Trophoblast cell (in vitro differentiated cells and primary cell): ENCODE measurements around the gene CABP4.

ENCODE experiments used
- DNase-seq, 2 donors: peaks; one replicate each; pipeline ENCODE4 v3.0.0-alpha.2; 2016
- H2AFZ ChIP-seq: 2 replicates; pipeline ENCODE4 v1.6.1; 2013; ENCODE audit warnings: low read length, moderate library complexity, mild to moderate bottlenecking; ENCODE audit not compliant: insufficient read depth, poor library complexity
- H2AK5ac ChIP-seq: 2 replicates; pipeline ENCODE4 v1.6.1; 2013; ENCODE audit warnings: mild to moderate bottlenecking, low read length
- H2BK120ac ChIP-seq: 2 replicates; pipeline ENCODE4 v1.6.1; 2013; ENCODE audit warnings: low read length, mild to moderate bottlenecking, moderate library complexity; ENCODE audit not compliant: insufficient read depth, poor library complexity
- H2BK12ac ChIP-seq: 2 replicates; pipeline ENCODE4 v1.6.1; 2013; ENCODE audit warnings: mild to moderate bottlenecking, low read length, moderate library complexity
- H2BK5ac ChIP-seq: 2 replicates; pipeline ENCODE4 v1.6.1; 2013; ENCODE audit warnings: low read length, low read depth, moderate library complexity, mild to moderate bottlenecking; ENCODE audit not compliant: poor library complexity
- H3K14ac ChIP-seq: 2 replicates; pipeline ENCODE4 v1.6.1; 2013; ENCODE audit warnings: mild to moderate bottlenecking, low read length
- H3K18ac ChIP-seq: 2 replicates; pipeline ENCODE4 v1.6.1; 2013; ENCODE audit warnings: mild to moderate bottlenecking, low read length
- H3K23ac ChIP-seq: 2 replicates; pipeline ENCODE4 v1.6.1; 2013; ENCODE audit warnings: low read length
- H3K27ac ChIP-seq: 2 replicates; pipeline ENCODE4 v1.5.1; 2013; ENCODE audit warnings: low read depth, mild to moderate bottlenecking, inconsistent platforms, low read length, moderate library complexity
- H3K27me3 ChIP-seq: 2 replicates; pipeline ENCODE4 v1.6.1; 2013; ENCODE audit warnings: inconsistent platforms, mild to moderate bottlenecking, low read length, moderate library complexity; ENCODE audit not compliant: insufficient read depth
- H3K36me3 ChIP-seq, 2 experiments: 1 replicate in 1 of 2; 2 replicates in 1 of 2; pipeline ENCODE4 v1.6.1; 2013; ENCODE audit warnings: low read length in 2 of 2, mild to moderate bottlenecking in 2 of 2, moderate library complexity in 1 of 2; ENCODE audit not compliant: insufficient read depth in 2 of 2, control insufficient read depth in 1 of 2
- H3K4ac ChIP-seq: 2 replicates; pipeline ENCODE4 v1.6.1; 2013; ENCODE audit warnings: low read depth, mild to moderate bottlenecking, low read length, moderate library complexity
- H3K4me1 ChIP-seq, 2 experiments: 1 replicate in 1 of 2; 2 replicates in 1 of 2; pipeline ENCODE4 v1.6.1; 2013; ENCODE audit warnings: low read length in 2 of 2, mild to moderate bottlenecking in 2 of 2, moderate library complexity in 1 of 2; ENCODE audit not compliant: insufficient read depth in 2 of 2, control insufficient read depth in 1 of 2
- H3K4me2 ChIP-seq: 2 replicates; pipeline ENCODE4 v1.6.1; 2013; ENCODE audit warnings: inconsistent platforms, mild to moderate bottlenecking, low read length, moderate library complexity
- H3K4me3 ChIP-seq: 2 replicates; pipeline ENCODE4 v1.5.1; 2013; ENCODE audit warnings: mild to moderate bottlenecking, low read depth, low read length, inconsistent platforms
- H3K79me1 ChIP-seq: one replicate; pipeline ENCODE4 v1.6.1; 2013; ENCODE audit warnings: low read length
- H3K79me2 ChIP-seq: 2 replicates; pipeline ENCODE4 v1.6.1; 2013; ENCODE audit warnings: low read length, mild to moderate bottlenecking; ENCODE audit not compliant: control insufficient read depth, insufficient read depth, poor library complexity
- H3K9ac ChIP-seq: 2 replicates; pipeline ENCODE4 v1.6.1; 2013; ENCODE audit warnings: mild to moderate bottlenecking, low read length
- H3K9me3 ChIP-seq: 2 replicates; pipeline ENCODE4 v1.6.1; 2013; ENCODE audit warnings: low read depth, mild to moderate bottlenecking, control low read depth, inconsistent platforms, low read length; ENCODE audit not compliant: insufficient read depth
- H4K12ac ChIP-seq: 2 replicates; pipeline ENCODE4 v1.6.1; 2013; ENCODE audit warnings: low read depth, mild to moderate bottlenecking, low read length, moderate library complexity
- H4K8ac ChIP-seq: 2 replicates; pipeline ENCODE4 v1.6.1; 2013; ENCODE audit warnings: low read depth, mild to moderate bottlenecking, low read length, moderate library complexity
- H4K91ac ChIP-seq: one replicate; pipeline ENCODE4 v1.6.1; 2013; ENCODE audit warnings: low read depth, mild to moderate bottlenecking, low read length, moderate library complexity
- WGBS: extraction: QIAGEN DNeasy Blood & Tissue Kit; methylation state at CpG from one replicate; pipeline ENCODE4 v1.1.7; 2013; ENCODE audit warnings: missing lambda C conversion rate; ENCODE audit not compliant: insufficient read length, insufficient coverage; ENCODE audit errors: extremely low coverage; 5-methylcytosine and 5-hydroxymethylcytosine counted together

Gene CABP4

DNA sequence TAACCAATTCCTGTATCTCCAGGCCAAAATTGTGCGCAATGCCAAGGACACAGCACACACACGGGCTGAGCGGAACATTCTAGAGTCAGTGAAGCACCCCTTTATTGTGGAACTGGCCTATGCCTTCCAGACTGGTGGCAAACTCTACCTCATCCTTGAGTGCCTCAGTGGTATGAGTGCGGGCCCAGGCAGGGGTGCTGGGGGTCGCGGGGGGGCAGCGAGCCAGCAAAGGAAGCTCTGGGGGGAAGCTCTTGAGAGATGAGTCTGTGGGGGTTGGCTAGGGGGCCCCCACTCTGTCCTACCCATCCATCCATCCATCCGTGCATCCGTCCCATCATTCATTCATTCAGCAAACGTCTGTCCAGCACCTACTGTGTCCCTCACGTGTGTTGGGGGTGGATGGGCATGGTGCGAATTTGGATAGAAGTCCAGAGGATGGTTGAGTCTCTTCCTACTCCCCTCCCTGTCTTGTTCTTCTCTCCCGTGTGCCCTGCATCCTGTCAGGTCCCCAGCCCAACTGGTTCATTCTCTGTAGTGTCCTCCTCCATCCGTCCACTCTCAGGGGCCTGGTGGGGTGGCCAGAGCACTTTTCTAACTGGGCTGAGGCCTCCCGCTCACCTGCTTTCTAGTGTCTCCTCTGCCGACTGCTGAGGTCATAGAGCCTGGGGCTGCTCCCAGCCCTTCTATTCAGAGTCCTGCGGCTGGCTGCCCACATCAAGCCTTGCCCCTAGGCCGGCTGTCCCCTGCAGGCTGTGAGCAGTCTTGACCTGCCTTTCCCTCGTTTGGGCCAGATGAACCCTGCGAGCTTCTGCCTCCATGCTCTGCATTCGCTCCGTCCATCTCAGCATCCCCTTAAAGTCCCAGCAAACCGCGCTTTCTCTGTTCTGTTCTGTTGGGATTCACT lies 23.6 kb upstream of the CABP4 start:
- no peak overlapping the region for H4K8ac ChIP-seq
- H3K4me2 ChIP-seq, result no peak overlapping the region
- no CpG with 5 or more reads among the region's 24 CpGs for WGBS
- no peak overlapping the region for H3K14ac ChIP-seq
- no peaks in the 10 kb centered on the region for H3K27me3 ChIP-seq
- H3K4me1 ChIP-seq, result peaks cover 6 to 22% of the 10 kb centered on the region in 2 experiments
- H2AFZ ChIP-seq, result no peak overlapping the region
- peaks cover 5% of the 10 kb centered on the region for H3K79me2 ChIP-seq
- H4K91ac ChIP-seq, result no peak overlapping the region
- peak; percentile 30 to 32 for DNase-seq
- H3K36me3 ChIP-seq, result peaks cover 60 to 62% of the 10 kb centered on the region in 2 experiments
- no peak overlapping the region for H2BK5ac ChIP-seq
- no peak overlapping the region for H3K4me3 ChIP-seq
- H3K27ac ChIP-seq, result no peak overlapping the region
- H2BK12ac ChIP-seq, result no peak overlapping the region
- no peak overlapping the region for H2AK5ac ChIP-seq
- no peak overlapping the region for H3K4ac ChIP-seq
- no peak overlapping the region for H3K18ac ChIP-seq
- no peaks in the 10 kb centered on the region for H3K9me3 ChIP-seq
- H2BK120ac ChIP-seq, result no peak overlapping the region
- no peak overlapping the region for H3K23ac ChIP-seq
- peaks cover 11% of the 10 kb centered on the region for H3K79me1 ChIP-seq
- no peak overlapping the region for H4K12ac ChIP-seq
- H3K9ac ChIP-seq, result no peak overlapping the region

DNA sequence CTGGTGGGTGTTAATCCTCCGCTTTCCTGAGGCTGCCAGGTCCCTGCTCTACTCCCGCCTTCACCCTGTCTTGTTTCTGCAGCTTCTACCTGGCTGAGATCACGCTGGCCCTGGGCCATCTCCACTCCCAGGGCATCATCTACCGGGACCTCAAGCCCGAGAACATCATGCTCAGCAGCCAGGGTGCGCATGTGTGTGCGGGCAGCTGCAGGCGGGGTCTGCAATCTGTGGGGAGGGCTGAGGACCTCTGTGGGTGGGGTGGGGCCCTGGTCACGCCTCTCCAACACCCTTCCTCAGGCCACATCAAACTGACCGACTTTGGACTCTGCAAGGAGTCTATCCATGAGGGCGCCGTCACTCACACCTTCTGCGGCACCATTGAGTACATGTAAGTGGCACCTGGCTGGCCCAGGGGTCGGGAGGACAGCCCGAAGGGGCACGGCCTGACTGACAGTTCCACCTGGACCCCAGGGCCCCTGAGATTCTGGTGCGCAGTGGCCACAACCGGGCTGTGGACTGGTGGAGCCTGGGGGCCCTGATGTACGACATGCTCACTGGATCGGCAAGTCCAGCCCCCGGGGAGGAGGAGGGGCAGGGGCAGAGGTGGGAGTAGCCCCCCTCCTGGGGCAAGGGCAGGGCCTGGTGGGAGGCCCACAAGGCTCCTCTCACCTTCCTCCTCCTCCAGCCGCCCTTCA lies 22.4 kb upstream of the CABP4 start:
- Histone ChIP-seq H3K27ac (no peak overlapping the region), H3K9ac (no peak overlapping the region), H2BK5ac (no peak overlapping the region), H4K12ac (no peak overlapping the region), H3K18ac (no peak overlapping the region), H3K4me2 (no peak overlapping the region), H3K79me2 (peaks cover 5% of the 10 kb centered on the region), H2AK5ac (no peak overlapping the region), H4K8ac (no peak overlapping the region), H3K9me3 (no peaks in the 10 kb centered on the region), H3K4me3 (no peak overlapping the region), H3K27me3 (no peaks in the 10 kb centered on the region), H3K4me1 (peaks cover 12 to 30% of the 10 kb centered on the region in 2 experiments), H4K91ac (no peak overlapping the region), H3K79me1 (peaks cover 17% of the 10 kb centered on the region), H3K14ac (no peak overlapping the region), H3K4ac (no peak overlapping the region), H2BK120ac (no peak overlapping the region), H3K36me3 (peaks cover 64 to 66% of the 10 kb centered on the region in 2 experiments), H2AFZ (no peak overlapping the region), H3K23ac (no peak overlapping the region), H2BK12ac (no peak overlapping the region)
- DNase-seq, result no peak
- WGBS, result no CpG with 5 or more reads among the region's 22 CpGs

DNA sequence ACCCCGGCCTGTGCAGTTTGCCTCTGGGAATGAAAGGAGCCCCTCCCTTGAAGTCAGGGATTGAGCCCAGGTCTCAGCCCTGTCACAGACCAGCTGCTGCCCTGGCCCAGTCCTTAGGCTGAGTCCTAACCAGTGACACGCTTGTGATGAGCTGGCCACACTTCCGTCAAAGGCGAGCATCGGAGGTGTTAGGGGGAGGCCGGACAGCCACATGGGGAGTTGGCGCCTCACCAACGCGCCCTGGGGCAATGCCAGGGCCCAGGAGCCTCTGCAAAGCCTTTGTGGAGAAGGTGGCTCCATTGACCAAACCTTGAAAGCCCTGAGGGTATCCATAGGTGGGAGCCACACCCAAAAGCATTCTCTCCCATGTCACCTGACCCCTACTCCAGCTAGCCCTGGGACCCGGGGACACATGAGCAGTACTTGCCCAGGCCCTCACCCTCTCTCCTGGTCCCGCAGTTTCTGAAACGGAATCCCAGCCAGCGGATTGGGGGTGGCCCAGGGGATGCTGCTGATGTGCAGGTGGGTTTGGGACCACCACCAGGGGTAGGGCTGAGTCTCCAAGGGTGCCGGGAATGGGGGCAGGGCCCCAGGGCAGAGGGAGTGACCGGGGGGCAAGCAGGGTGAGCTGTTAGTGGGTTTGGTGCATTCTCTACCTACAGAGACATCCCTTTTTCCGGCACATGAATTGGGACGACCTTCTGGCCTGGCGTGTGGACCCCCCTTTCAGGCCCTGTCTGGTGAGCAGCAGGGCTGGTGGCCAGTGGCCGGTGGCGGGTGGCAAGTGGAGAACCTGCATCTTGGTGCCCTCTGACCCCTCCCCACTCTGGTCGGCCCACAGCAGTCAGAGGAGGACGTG lies 21.4 kb upstream of the CABP4 start:
- Histone ChIP-seq H3K36me3 (peaks cover 71 to 74% of the 10 kb centered on the region in 2 experiments), H3K4me3 (no peak overlapping the region), H4K8ac (no peak overlapping the region), H2BK12ac (no peak overlapping the region), H3K27me3 (no peaks in the 10 kb centered on the region), H3K23ac (no peak overlapping the region), H3K27ac (no peak overlapping the region), H2AK5ac (no peak overlapping the region), H3K4me1 (peaks cover 12 to 29% of the 10 kb centered on the region in 2 experiments), H4K12ac (no peak overlapping the region), H3K18ac (no peak overlapping the region), H3K4ac (no peak overlapping the region), H3K9ac (no peak overlapping the region), H2BK120ac (no peak overlapping the region), H2BK5ac (no peak overlapping the region), H4K91ac (no peak overlapping the region), H3K79me1 (peaks cover 10% of the 10 kb centered on the region), H3K4me2 (no peak overlapping the region), H3K9me3 (no peaks in the 10 kb centered on the region), H2AFZ (no peak overlapping the region), H3K79me2 (peaks cover under 1% of the 10 kb centered on the region), H3K14ac (no peak overlapping the region)
- no peak for DNase-seq
- no CpG with 5 or more reads among the region's 22 CpGs for WGBS

DNA sequence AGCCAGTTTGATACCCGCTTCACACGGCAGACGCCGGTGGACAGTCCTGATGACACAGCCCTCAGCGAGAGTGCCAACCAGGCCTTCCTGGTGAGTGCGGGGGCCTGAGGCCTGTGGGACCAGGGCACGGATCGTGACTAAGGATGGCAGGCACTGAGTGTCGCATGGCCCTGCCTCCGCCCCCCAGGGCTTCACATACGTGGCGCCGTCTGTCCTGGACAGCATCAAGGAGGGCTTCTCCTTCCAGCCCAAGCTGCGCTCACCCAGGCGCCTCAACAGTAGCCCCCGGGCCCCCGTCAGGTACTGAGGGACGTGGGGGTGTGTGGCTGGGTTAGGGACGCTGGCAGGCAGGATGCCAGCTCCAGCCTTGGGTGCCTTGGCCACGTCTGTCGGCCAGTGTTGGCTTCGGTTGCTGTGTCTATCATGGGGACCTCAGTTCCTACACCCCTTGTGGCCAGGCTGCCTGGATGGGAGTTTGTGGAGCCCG lies 20.7 kb upstream of the CABP4 start:
- peaks cover 74 to 75% of the 10 kb centered on the region in 2 experiments for H3K36me3 ChIP-seq
- no peak overlapping the region for H2BK120ac ChIP-seq
- H3K79me1 ChIP-seq, result peaks cover 9% of the 10 kb centered on the region
- WGBS, result no CpG with 5 or more reads among the region's 23 CpGs
- no peak overlapping the region for H4K8ac ChIP-seq
- no peak overlapping the region for H4K12ac ChIP-seq
- H3K23ac ChIP-seq, result no peak overlapping the region
- no peak overlapping the region for H3K4ac ChIP-seq
- H3K27me3 ChIP-seq, result no peaks in the 10 kb centered on the region
- H3K14ac ChIP-seq, result no peak overlapping the region
- DNase-seq, result no peak
- H2BK12ac ChIP-seq, result no peak overlapping the region
- H3K18ac ChIP-seq, result no peak overlapping the region
- H3K9me3 ChIP-seq, result no peaks in the 10 kb centered on the region
- no peak overlapping the region for H2AK5ac ChIP-seq
- no peak overlapping the region for H2AFZ ChIP-seq
- H3K4me2 ChIP-seq, result no peak overlapping the region
- no peaks in the 10 kb centered on the region for H3K79me2 ChIP-seq
- no peak overlapping the region for H2BK5ac ChIP-seq
- no peak overlapping the region for H3K27ac ChIP-seq
- no peak overlapping the region for H3K9ac ChIP-seq
- no peak overlapping the region for H3K4me3 ChIP-seq
- H4K91ac ChIP-seq, result no peak overlapping the region
- H3K4me1 ChIP-seq, result peaks cover 12 to 24% of the 10 kb centered on the region in 2 experiments
